K562 treated with DMSO at 1 percent for 12 hours (cell line): Measurements from ENCODE around the gene TAT. TPM values are rescaled to one million over a fixed set of nuclear protein-coding genes. Genes with fewer than 3 reads are reported as not detected.

ENCODE experiments used
- total RNA-seq: library from RNA; unstranded; fragments of 300-600 nt; gene quantifications from 2 replicates; pipeline ENCODE4 v1.2.3, GENCODE V29; 2022; ENCODE audit not compliant: insufficient read depth

TAT gene
- total RNA-seq: not detected in 2 replicates

DNA sequence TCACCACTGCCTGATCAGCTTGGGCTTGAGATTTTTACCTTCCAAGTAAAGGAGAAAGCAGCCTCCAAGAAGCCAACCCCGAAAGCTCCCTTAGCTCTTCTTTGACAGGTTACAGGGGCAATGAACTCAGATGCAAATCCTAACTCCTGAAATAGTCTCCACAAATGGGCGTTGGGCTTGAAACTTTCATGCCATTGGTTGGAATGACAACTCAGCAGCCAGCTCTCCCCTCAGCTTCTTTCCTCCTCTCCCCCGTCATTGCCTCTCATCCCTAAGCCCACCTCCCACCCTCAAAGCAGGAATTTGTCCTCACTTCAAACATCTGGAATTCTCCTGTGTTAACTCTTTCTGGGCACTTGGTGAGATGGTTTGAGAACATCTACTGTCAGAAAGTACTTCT is at the start of gene TAT:
Gene TAT, minus strand, starts transcription at position 122 of the 400 bp plus-strand sequence. CDS start 677 bp downstream, outside the sequence.

DNA sequence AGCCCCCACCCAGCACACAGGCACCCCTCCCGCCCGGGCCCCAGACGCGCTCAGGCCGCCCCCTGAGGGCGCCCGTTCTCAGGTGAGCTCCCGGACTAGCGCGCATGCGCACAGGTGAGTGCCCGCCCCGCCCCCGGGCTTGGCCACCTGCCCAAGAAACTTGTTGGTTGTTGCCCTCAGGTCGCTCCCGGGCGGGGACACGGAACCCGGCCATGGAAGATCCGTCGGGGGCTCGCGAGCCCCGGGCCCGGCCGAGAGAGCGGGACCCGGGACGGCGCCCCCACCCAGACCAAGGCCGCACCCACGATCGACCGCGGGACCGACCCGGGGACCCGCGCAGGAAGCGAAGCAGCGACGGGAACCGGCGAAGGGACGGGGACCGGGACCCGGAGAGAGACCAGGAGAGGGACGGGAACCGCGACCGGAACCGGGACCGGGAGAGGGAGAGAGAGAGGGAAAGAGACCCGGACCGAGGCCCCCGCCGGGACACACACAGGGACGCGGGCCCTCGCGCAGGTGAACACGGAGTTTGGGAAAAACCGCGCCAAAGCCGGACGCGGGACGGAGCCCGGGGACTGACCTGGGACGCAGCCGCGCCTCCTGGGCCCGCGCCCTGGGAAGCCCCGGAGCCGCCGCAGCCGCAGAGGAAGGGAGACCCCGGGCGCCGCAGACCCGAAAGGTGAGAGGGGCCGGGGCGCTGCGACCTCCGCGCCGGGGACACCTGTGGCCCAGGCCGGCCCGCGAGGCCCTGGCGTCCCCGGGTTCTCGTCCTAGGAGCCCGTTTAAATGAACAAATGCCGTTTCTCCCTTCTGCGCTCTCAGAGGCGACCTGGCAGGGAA is 49.3 kb upstream of the TAT start, which contains the start of gene MARVELD3:
Gene MARVELD3, plus strand, starts transcription at position 167 of the 840 bp plus-strand sequence. Its CDS starts 46 bp downstream, at position 213.

DNA sequence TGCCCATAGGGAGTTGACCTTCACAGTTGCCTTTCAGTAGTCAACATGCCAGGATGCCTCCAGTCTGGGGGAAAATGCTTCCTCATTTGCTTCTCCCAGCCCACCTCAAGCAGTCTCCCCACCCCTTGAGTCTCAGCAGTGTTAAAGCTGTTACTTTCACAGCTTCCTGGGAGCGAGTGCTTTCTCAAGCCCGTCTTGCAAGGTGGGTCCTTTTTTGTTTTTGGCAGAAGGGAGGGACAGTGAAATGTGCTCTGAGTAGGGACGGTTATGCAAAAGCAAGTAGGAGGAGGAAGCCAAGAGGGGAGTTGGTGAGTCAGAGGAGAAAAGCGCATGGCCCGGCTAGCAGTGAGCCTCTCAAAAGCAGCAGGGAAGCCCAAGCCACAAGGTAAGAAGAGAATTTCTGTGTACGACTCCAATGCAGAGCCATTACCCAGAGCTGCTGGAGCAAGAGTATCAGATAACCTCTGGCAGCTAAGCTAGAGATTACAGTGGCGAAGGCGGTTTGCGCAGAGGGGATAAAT is 50.7 kb downstream of the TAT start, which contains the start of gene CHST4:
Gene CHST4, plus strand, starts transcription at position 316 of the 521 bp plus-strand sequence. CDS start 10,252 bp downstream, outside the sequence.

Other genes starting within 250 kb of the TAT start
- gene CALB2, start 218.4 kb downstream of the TAT start, total RNA-seq: not detected in 2 replicates
- gene TLE7, start 135.0 kb downstream of the TAT start, total RNA-seq: not detected in 2 replicates
- gene ZNF23, start 114.8 kb downstream of the TAT start, total RNA-seq: 2.4 and 7.2 TPM in 2 replicates
- 0.43 and 0.58 TPM in 2 replicates for gene ZNF19, start 87.8 kb downstream of the TAT start, total RNA-seq
- not detected in 2 replicates for gene CHST4, start 50.7 kb downstream of the TAT start, total RNA-seq
- gene MARVELD3, start 49.1 kb upstream of the TAT start, total RNA-seq: 0.30 TPM in 1 of 2 replicates, not detected in the other
- gene PHLPP2, start 147.6 kb upstream of the TAT start, total RNA-seq: 0.92 and 4.1 TPM in 2 replicates
- 8.8 and 45.6 TPM in 2 replicates for gene AP1G1, start 231.7 kb upstream of the TAT start, total RNA-seq